Right atrium auricular region (tissue), 2 donors: ENCODE results near the gene POFUT1. TPM values are rescaled to one million over a fixed set of nuclear protein-coding genes. Genes with fewer than 3 reads are reported as not detected.

ENCODE experiments used
- DNase-seq: peaks from one replicate; pipeline ENCODE4 v3.0.0-alpha.2; 2019; ENCODE audit warnings: low spot score
- H3K27ac ChIP-seq, 2 donors: fragments of 200-600 bp; sonication (generic); 1 replicate in 1 of 2; 2 replicates in 1 of 2; pipeline ENCODE4 v1.5.1; 2016 to 2019
- H3K27me3 ChIP-seq, 2 donors: fragments of 200-600 bp; sonication (generic); one replicate each; pipeline versions ENCODE4 v1.5.1 to v1.6.0; 2017 to 2019
- H3K36me3 ChIP-seq: fragments of 200-600 bp; sonication (generic); one replicate; pipeline ENCODE4 v1.5.1; 2016
- H3K4me1 ChIP-seq, 2 donors: fragments of 200-600 bp; sonication (generic); one replicate each; pipeline versions ENCODE4 v1.5.1 to v1.6.0; 2017 to 2019
- H3K4me3 ChIP-seq, 2 donors: fragments of 200-600 bp; sonication (generic); 1 replicate in 1 of 2; 2 replicates in 1 of 2; pipeline ENCODE4 v1.5.1; 2017 to 2019; ENCODE audit warnings: mild to moderate bottlenecking in 1 of 2, moderate library complexity in 1 of 2
- H3K9me3 ChIP-seq, 2 donors: fragments of 200-600 bp; sonication (generic); one replicate each; pipeline ENCODE4 v1.5.1; 2019
- total RNA-seq, 2 donors: library from RNA; depleted of rRNA; stranded (reverse); fragments of >200 nt; gene quantifications; one replicate each; pipeline ENCODE4 v1.1.0, GENCODE V29; 2016
- TF ChIP-seq, protein P1 (sequence below), 2 donors: fragments of 200-600 bp; sonication (generic); IDR thresholded peaks; one replicate each; pipeline ENCODE4 v1.5.1; 2019; ENCODE audit warnings: antibody characterized with exemption in 2 of 2

The POFUT1 gene
- total RNA-seq, 2 donors from 2014 or later = 26.8 to 31.6 TPM

DNA sequence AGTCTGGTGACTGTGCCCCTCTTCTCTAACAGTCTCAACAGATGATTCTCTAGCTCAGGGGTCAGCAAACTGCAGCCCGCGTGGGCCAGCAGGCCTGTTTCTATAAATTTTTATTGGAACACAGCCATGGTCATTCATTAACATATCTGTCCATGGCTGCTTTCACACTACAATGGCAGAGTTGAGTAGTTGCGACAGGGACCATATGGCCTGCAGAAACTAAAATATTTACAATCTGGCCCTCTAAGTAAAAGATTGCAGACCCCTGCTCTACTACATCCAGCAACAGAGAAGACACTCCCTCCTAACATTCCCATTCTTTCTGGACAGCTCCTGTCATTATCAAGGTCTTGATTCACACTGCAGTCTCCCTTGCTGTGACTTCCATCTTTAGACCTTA, 45.3 kb upstream of the POFUT1 start:
- Histone ChIP-seq H3K9me3 (no peaks in the 10 kb centered on the region), H3K27ac (no peak overlapping the region), H3K36me3 (peaks cover 90% of the 10 kb centered on the region), H3K27me3 (no peaks in the 10 kb centered on the region), H3K4me1 (no peaks in the 10 kb centered on the region), H3K4me3 (no peak overlapping the region)
- DNase-seq = no peak
- TF ChIP-seq, protein P1, sequence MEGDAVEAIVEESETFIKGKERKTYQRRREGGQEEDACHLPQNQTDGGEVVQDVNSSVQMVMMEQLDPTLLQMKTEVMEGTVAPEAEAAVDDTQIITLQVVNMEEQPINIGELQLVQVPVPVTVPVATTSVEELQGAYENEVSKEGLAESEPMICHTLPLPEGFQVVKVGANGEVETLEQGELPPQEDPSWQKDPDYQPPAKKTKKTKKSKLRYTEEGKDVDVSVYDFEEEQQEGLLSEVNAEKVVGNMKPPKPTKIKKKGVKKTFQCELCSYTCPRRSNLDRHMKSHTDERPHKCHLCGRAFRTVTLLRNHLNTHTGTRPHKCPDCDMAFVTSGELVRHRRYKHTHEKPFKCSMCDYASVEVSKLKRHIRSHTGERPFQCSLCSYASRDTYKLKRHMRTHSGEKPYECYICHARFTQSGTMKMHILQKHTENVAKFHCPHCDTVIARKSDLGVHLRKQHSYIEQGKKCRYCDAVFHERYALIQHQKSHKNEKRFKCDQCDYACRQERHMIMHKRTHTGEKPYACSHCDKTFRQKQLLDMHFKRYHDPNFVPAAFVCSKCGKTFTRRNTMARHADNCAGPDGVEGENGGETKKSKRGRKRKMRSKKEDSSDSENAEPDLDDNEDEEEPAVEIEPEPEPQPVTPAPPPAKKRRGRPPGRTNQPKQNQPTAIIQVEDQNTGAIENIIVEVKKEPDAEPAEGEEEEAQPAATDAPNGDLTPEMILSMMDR (IDR thresholded peaks at IDR 0.05) = no peak

DNA sequence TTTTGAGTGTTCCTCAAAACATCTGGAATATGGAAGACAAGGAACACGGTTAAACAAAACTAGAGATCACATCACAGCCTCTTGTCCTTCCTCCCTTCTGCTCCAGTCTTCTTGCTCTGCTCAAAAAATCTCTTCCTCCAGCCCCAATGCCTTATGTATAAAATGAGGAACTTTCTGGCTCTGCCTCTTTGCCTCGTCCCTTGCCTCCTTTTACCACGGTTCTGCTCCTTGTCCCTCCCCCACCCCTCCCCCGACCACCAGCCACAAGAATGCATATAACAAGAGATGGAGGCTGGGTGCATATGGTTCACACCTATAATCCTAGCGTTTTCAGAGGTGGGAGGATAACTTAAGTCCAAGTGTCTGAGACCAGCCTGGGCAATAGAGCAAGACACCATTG, 43.7 kb upstream of the POFUT1 start:
- peaks cover 74% of the 10 kb centered on the region for H3K36me3 ChIP-seq
- TF ChIP-seq, protein P1 (IDR thresholded peaks at IDR 0.05) = no peak
- H3K27me3 ChIP-seq = no peaks in the 10 kb centered on the region

GRCh38 chr20:32164984-32165735, 42.5 kb upstream of the POFUT1 start:
- Histone ChIP-seq H3K27ac (no peak overlapping the region), H3K36me3 (peaks cover 62% of the 10 kb centered on the region), H3K27me3 (no peaks in the 10 kb centered on the region), H3K4me1 (no peaks in the 10 kb centered on the region), H3K9me3 (no peaks in the 10 kb centered on the region), H3K4me3 (no peak overlapping the region)
- DNase-seq = no peak
- TF ChIP-seq, protein P1 (IDR thresholded peaks at IDR 0.05) = no peak

More for the DNA sequence above, 43.7 kb upstream of the POFUT1 start:
- Histone ChIP-seq H3K4me3 (no peak overlapping the region), H3K27ac (no peak overlapping the region), H3K4me1 (no peaks in the 10 kb centered on the region), H3K9me3 (no peaks in the 10 kb centered on the region)
- DNase-seq = no peak

DNA sequence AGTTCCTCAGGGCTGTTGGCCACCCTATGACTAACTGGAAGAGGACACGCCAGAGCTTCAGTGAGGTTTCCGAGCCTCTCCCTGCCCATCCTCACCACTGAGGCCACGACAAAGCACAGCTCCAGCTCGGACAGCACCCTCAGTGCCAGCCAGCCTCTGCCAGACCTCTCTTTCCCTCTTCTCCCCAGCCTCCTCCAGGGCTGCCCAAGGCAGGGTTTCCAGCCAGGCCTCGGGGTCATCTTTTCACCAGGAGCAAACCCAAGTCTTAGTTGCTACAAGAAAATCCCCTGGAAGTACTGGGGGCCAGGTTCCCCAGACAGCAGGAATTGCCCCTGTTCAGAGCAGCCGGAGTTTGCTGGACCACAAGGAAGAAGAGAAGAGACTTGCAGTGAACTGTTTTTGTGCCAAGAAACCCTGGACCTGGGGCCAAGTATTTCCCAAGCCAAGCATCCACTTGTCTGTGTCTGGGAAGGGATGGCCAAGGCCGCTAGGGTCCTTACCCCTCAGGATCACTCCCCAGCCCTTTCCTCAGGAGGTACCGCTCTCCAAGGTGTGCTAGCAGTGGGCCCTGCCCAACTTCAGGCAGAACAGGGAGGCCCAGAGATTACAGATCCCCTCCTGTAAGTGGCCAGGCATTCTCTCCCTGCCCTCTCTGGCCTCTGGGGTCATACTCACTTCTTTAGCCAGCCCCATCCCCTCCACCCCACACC, 41.7 kb upstream of the POFUT1 start:
- Histone ChIP-seq H3K27me3 (no peaks in the 10 kb centered on the region), H3K4me1 (no peaks in the 10 kb centered on the region), H3K36me3 (peaks cover 57% of the 10 kb centered on the region), H3K4me3 (no peak overlapping the region), H3K27ac (no peak overlapping the region), H3K9me3 (no peaks in the 10 kb centered on the region)
- no peak for DNase-seq
- TF ChIP-seq, protein P1 (IDR thresholded peaks at IDR 0.05) = no peak

DNA sequence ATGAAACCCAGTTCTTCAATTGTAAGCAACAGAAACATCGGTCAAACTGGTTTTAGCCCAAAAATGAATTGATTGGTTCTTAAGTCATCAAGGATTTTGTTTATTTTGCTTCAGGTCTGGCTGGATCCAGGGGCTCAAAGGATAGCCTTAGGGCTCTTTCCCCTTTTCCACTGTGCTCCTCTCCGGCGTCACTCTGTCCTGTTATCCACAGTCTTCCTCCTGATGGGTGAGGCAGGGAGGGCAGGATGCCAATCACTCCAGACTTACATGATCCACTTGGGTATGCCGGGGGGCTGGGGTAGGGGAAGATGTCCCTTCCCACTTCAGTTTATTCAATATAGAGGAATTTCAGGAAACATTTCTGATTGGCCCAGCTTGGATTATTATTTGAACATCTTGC, 40.1 kb upstream of the POFUT1 start:
- TF ChIP-seq, protein P1 (IDR thresholded peaks at IDR 0.05) = no peak
- Histone ChIP-seq H3K4me3 (no peak overlapping the region), H3K4me1 (no peaks in the 10 kb centered on the region), H3K36me3 (peaks cover 41% of the 10 kb centered on the region), H3K27me3 (no peaks in the 10 kb centered on the region), H3K9me3 (no peaks in the 10 kb centered on the region), H3K27ac (no peak overlapping the region)
- DNase-seq = no peak
